Bronchial epithelial cell (primary cell): ENCODE measurements around the gene FGF11. TPM values are rescaled to one million over a fixed set of nuclear protein-coding genes. Genes with fewer than 3 reads are reported as not detected.

Source experiments
- DNase-seq: peaks from one replicate; pipeline ENCODE4 v3.0.0-alpha.2; 2010; ENCODE audit warnings: low read depth
- FAIRE-seq: peaks from 2 replicates; lab custom pipeline; 2011; peaks lifted over from hg19 to GRCh38; lab: Jason Lieb, UNC
- H3K27me3 ChIP-seq: 2 replicates; pipeline ENCODE4 v1.5.1; 2011; ENCODE audit warnings: low read length; ENCODE audit not compliant: control insufficient read depth, insufficient read depth
- H3K36me3 ChIP-seq: 2 replicates; pipeline ENCODE4 v1.5.1; 2011; ENCODE audit warnings: low read length; ENCODE audit not compliant: control insufficient read depth, insufficient read depth
- H3K4me3 ChIP-seq: 2 replicates; pipeline ENCODE4 v1.5.1; 2011; ENCODE audit warnings: mild to moderate bottlenecking, low read depth, low read length, control low read depth
- total RNA-seq: library from RNA; depleted of rRNA; stranded (reverse); fragments of >200 nt; gene quantifications from 2 replicates; pipeline ENCODE4 v1.2.1, GENCODE V29; 2014
- TF ChIP-seq, protein P1 (sequence below): IDR thresholded peaks from 2 replicates; pipeline ENCODE4 v1.5.1; 2011; ENCODE audit warnings: mild to moderate bottlenecking, moderate library complexity, low read length, control low read depth, inconsistent platforms; ENCODE audit not compliant: insufficient read depth, severe bottlenecking

The FGF11 gene
- total RNA-seq, 1 donor from 2014 or later = 12.4 TPM

DNA sequence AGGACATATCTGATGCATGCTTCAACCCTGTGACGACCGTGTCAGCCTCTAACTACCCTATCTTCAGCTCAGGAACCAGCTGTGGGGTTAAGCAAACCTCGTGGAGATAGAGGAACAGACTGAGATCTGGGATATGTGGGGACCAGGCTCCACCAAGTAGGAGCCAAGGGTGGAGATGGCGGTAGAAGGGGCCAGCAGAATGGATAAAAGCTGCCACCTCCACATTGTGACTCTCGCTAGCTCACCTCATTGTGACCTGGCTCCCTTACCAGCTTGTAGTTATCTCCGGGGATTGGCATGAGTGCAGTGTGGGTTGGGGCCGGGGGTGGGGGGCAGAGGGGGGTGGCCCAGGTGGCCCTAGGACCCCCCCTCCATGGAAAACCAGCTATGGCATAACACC lies 14.0 kb upstream of the FGF11 start, which contains the start of gene SPEM2:
Gene SPEM2 (plus strand): TSS at position 301 of the 400 bp plus-strand sequence. CDS start 73 bp downstream, at position 374.
- Histone ChIP-seq H3K27me3 (no peaks in the 10 kb centered on the region), H3K36me3 (no peaks in the 10 kb centered on the region), H3K4me3 (no peak within 1 kb of the TSS)
- no peak for DNase-seq
- TF ChIP-seq, protein P1, sequence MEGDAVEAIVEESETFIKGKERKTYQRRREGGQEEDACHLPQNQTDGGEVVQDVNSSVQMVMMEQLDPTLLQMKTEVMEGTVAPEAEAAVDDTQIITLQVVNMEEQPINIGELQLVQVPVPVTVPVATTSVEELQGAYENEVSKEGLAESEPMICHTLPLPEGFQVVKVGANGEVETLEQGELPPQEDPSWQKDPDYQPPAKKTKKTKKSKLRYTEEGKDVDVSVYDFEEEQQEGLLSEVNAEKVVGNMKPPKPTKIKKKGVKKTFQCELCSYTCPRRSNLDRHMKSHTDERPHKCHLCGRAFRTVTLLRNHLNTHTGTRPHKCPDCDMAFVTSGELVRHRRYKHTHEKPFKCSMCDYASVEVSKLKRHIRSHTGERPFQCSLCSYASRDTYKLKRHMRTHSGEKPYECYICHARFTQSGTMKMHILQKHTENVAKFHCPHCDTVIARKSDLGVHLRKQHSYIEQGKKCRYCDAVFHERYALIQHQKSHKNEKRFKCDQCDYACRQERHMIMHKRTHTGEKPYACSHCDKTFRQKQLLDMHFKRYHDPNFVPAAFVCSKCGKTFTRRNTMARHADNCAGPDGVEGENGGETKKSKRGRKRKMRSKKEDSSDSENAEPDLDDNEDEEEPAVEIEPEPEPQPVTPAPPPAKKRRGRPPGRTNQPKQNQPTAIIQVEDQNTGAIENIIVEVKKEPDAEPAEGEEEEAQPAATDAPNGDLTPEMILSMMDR = no peak
- no peak for FAIRE-seq

DNA sequence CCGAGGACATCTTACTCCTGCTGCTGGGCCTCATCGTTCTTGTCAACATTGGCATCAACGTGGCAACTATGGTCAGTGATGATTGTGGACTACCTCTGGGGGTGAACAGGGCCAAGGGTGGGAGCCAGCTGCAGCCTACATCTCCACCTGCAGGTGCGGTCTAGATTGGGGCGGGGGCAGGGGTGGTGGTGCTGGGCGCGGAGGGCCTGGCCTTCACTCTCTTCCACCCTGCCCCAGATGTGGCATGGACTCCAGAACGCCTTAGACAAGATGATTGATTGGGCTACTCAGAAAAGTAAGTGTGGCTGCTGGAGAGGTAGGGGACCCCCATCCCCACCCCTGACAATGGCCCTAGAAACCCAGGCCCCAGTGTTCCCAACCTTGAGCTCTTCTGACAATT lies 13.6 kb upstream of the FGF11 start:
- Histone ChIP-seq H3K4me3 (no peak overlapping the region), H3K27me3 (no peaks in the 10 kb centered on the region), H3K36me3 (no peaks in the 10 kb centered on the region)
- FAIRE-seq = no peak
- no peak for DNase-seq
- TF ChIP-seq, protein P1 = no peak

DNA sequence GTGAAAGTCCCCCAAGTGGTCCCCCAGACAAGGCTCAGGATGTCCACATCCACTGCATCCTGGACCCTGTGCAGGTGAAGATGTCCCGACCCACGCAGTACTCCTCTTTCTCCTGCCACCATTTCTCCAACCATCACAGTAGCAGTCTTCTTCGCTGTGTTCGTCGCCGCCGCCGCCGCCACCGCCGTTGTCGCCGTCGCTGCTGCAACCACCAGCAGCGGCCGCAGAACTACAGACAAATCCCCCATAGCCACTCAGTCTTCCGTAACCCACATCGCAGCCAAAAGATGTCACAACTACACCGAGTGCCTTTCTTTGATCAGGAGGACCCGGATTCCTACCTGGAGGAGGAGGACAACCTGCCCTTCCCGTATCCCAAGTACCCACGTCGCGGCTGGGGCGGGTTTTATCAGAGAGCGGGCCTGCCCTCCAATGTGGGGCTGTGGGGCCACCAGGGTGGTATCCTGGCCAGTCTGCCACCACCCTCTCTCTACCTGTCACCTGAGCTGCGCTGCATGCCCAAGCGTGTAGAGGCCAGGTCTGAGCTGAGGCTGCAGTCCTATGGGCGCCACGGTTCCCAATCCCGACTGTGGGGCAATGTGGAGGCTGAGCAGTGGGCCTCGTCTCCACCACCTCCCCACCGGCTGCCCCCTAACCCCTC lies 13.0 kb upstream of the FGF11 start:
- H3K4me3 ChIP-seq = no peak overlapping the region
- FAIRE-seq = peak; percentile 18
- TF ChIP-seq, protein P1 = no peak

DNA sequence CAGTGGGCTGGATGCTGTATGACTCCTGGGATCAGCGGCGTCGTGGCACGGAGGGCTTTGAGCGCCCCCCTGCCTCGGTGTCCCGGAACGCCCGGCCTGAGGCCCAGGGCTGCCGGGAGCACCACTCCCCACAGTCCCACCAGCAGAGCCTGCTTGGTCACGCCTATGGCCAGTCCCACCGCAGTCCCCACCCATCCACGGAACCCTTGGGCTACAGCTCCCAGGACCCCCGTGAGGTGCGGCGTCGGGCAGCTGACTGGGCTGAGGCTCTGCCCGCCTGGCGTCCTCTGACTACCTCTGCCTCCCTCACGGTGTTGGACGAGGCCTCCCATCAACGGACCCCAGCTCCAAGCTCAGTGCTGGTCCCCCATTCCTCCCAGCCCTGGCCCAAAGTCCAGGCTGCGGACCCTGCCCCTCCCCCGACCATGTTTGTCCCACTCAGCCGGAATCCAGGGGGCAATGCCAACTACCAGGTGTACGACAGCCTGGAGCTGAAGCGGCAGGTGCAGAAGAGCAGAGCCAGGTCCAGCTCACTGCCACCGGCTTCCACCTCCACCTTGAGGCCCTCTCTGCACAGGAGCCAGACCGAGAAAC lies 12.3 kb upstream of the FGF11 start:
- no peaks in the 10 kb centered on the region for H3K36me3 ChIP-seq
- H3K27me3 ChIP-seq = no peaks in the 10 kb centered on the region
- FAIRE-seq (no peak), DNase-seq (no peak)
- TF ChIP-seq, protein P1 = no peak
- H3K4me3 ChIP-seq = no peak overlapping the region

More for the DNA sequence above, 13.0 kb upstream of the FGF11 start:
- Histone ChIP-seq H3K36me3 (no peaks in the 10 kb centered on the region), H3K27me3 (no peaks in the 10 kb centered on the region)
- DNase-seq = no peak

DNA sequence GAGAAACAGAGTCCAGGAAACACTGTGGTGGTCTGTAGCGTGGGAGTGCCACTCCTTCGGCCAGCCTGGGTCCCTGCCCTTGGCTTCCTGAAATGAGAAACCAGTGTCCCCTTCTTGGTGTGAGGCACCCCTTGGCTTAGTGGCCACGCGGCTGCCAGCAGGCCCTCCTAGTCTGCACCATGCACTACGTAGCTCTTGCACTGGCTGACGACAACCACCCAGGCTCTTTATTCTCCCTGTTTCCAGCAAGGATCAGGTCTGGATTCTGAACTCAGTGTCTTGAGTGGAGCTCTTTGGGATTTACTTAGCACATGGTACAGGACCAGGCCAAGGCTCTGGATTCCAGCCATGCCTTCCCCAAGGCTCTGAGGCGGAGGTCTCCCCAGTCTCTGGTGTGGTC lies 11.8 kb upstream of the FGF11 start:
- FAIRE-seq (no peak), DNase-seq (no peak)
- Histone ChIP-seq H3K4me3 (no peak overlapping the region), H3K27me3 (no peaks in the 10 kb centered on the region), H3K36me3 (no peaks in the 10 kb centered on the region)
- TF ChIP-seq, protein P1 = no peak
